Measurements from ENCODE around the gene KIF3C.

GRCh38 chr2:26016012-26016705 lies 33.9 kb upstream of the KIF3C start:
- TF ChIP-seq CTCF (IDR thresholded peaks at IDR 0.05): no peak
- no peak for TF ChIP-seq POLR2A (IDR thresholded peaks at IDR 0.05)
- TF ChIP-seq POLR2AphosphoS5 (IDR thresholded peaks at IDR 0.05): no peak

Data from prostate gland (tissue), 2 donors.